Kidney (tissue), 14 donors: Measurements from ENCODE around the gene ROPN1B. TPM values are rescaled to one million over a fixed set of nuclear protein-coding genes. Genes with fewer than 3 reads are reported as not detected.

Source experiments
- DNase-seq, 5 donors: peaks; one replicate each; pipeline ENCODE4 v3.0.0-alpha.2; 2013 to 2020
- FAIRE-seq: peaks from 2 replicates; lab custom pipeline; 2012; peaks lifted over from hg19 to GRCh38; lab: Jason Lieb, UNC
- H3K27ac ChIP-seq, 2 donors: one replicate each; pipeline ENCODE4 v1.7.0; 2013; ENCODE audit warnings: low read depth in 2 of 2, low read length in 2 of 2, inconsistent platforms in 1 of 2
- H3K27me3 ChIP-seq: one replicate; pipeline ENCODE4 v1.7.1; 2013; ENCODE audit warnings: low read length, inconsistent platforms; ENCODE audit not compliant: control insufficient read depth, insufficient read depth
- H3K36me3 ChIP-seq, 3 donors: one replicate each; pipeline versions ENCODE4 v1.7.0 to v1.7.1; 2013; ENCODE audit warnings: low read length in 3 of 3, control low read depth in 1 of 3, inconsistent platforms in 1 of 3; ENCODE audit not compliant: insufficient read depth in 3 of 3, control insufficient read depth in 2 of 3
- H3K4me1 ChIP-seq, 3 donors: one replicate each; pipeline versions ENCODE4 v1.7.0 to v1.7.1; 2013; ENCODE audit warnings: low read length in 3 of 3, inconsistent platforms in 1 of 3, low read depth in 1 of 3; ENCODE audit not compliant: control insufficient read depth in 2 of 3, insufficient read depth in 2 of 3
- H3K4me3 ChIP-seq, 3 donors: one replicate each; pipeline versions ENCODE4 v1.7.0 to v1.8.1; 2013; ENCODE audit warnings: low read length in 3 of 3, control low read depth in 1 of 3, inconsistent platforms in 1 of 3
- H3K9ac ChIP-seq, 3 donors: one replicate each; pipeline versions ENCODE4 v1.7.0 to v1.7.1; 2013; ENCODE audit warnings: low read length in 3 of 3, control low read depth in 1 of 3, inconsistent platforms in 1 of 3
- H3K9me3 ChIP-seq, 3 donors: one replicate each; pipeline versions ENCODE4 v1.7.0 to v1.7.1; 2013; ENCODE audit warnings: low read length in 3 of 3, control low read depth in 1 of 3, inconsistent platforms in 1 of 3; ENCODE audit not compliant: control insufficient read depth in 2 of 3, insufficient read depth in 1 of 3
- CTCF ChIP-seq: IDR thresholded peaks from 3 replicates; pipeline ENCODE4 v1.5.1; 2012; ENCODE audit warnings: mild to moderate bottlenecking, moderate library complexity, borderline replicate concordance; ENCODE audit not compliant: insufficient read depth; ENCODE audit errors: extremely low read depth
- intact Hi-C: fragments of 100-400 bp; cut with DNase I; formaldehyde crosslinking; loops from one replicate; pipeline ENCODE4 v1.11.1; 2022
- polyA plus RNA-seq: library from polyadenylated mRNA; stranded (reverse); fragments of 350-450 nt; fragmentation: Illumina TruSeq; extraction: RNeasy Lipid Tissue Mini Kit (QIAGEN cat#74804); gene quantifications from one replicate; pipeline ENCODE4 v1.2.3, GENCODE V29; 2014; ENCODE audit warnings: low read depth, low replicate concordance; ENCODE audit not compliant: insufficient read depth
- total RNA-seq: library from RNA; stranded (reverse); fragmentation: NEBNext Ultra II Directional; extraction: Animal tissue kit (Norgen Biotek cat#: 25700); gene quantifications from one replicate; pipeline ENCODE4 v1.2.1, GENCODE V29; 2021
- donor health status: control.
- donor health status: control.
- donor health status: control.
- donor health status: control.
- donor health status: control.
- donor health status: DM: yes; HTN: yes; CAD: no.
- donor health status: Normal renal cell carcinoma (clear cell type).

The ROPN1B gene
- total and polyA plus RNA-seq, 2 donors from 2014 or later, result not detected

- H3K4me1 ChIP-seq, result no peaks in the 10 kb centered on the region
- intact Hi-C loops, result no loop called here
- no peak overlapping the region for H3K27ac ChIP-seq
- H3K27me3 ChIP-seq, result no peaks in the 10 kb centered on the region
- no peak for FAIRE-seq
- no peak for DNase-seq
- H3K9me3 ChIP-seq, result no peaks in the 10 kb centered on the region
- H3K9ac ChIP-seq, result no peak overlapping the region
- TF ChIP-seq CTCF, result no peak
- peaks cover 6 to 8% (median 6%) of the 10 kb centered on the region in 3 donors for H3K36me3 ChIP-seq
- H3K4me3 ChIP-seq, result no peak overlapping the region
These were observed 34.6 kb downstream of the ROPN1B start for GRCh38 chr3:126003447-126004190.

- H3K27ac ChIP-seq, result no peak overlapping the region
- no peak overlapping the region for H3K4me3 ChIP-seq
- intact Hi-C loops, result no loop called here
- H3K9me3 ChIP-seq, result no peaks in the 10 kb centered on the region
- TF ChIP-seq CTCF, result no peak
- peaks cover 6 to 8% (median 6%) of the 10 kb centered on the region in 3 donors for H3K36me3 ChIP-seq
- H3K27me3 ChIP-seq, result no peaks in the 10 kb centered on the region
- DNase-seq, result no peak
- H3K4me1 ChIP-seq, result no peaks in the 10 kb centered on the region
- H3K9ac ChIP-seq, result no peak overlapping the region
- FAIRE-seq, result no peak
These were observed 35.2 kb downstream of the ROPN1B start for GRCh38 chr3:126004217-126004616.

GRCh38 chr3:126004692-126005091 lies 35.7 kb downstream of the ROPN1B start:
- no peak for TF ChIP-seq CTCF
- Histone ChIP-seq H3K9me3 (no peaks in the 10 kb centered on the region), H3K4me1 (no peaks in the 10 kb centered on the region), H3K27me3 (no peaks in the 10 kb centered on the region), H3K9ac (no peak overlapping the region), H3K4me3 (no peak overlapping the region), H3K27ac (no peak overlapping the region), H3K36me3 (peaks cover 6 to 8% (median 6%) of the 10 kb centered on the region in 3 donors)
- FAIRE-seq, result no peak
- intact Hi-C loops, result no loop called here
- no peak for DNase-seq

- no peak for FAIRE-seq
- peaks cover 6 to 8% (median 6%) of the 10 kb centered on the region in 3 donors for H3K36me3 ChIP-seq
These were observed 37.0 kb downstream of the ROPN1B start for GRCh38 chr3:126005951-126006350.

More at GRCh38 chr3:126005951-126006350, 37.0 kb downstream of the ROPN1B start:
- Histone ChIP-seq H3K9ac (no peak overlapping the region), H3K27ac (no peak overlapping the region), H3K27me3 (no peaks in the 10 kb centered on the region), H3K4me3 (no peak overlapping the region), H3K4me1 (no peaks in the 10 kb centered on the region), H3K9me3 (no peaks in the 10 kb centered on the region)
- no peak for DNase-seq
- intact Hi-C loops, result no loop called here
- no peak for TF ChIP-seq CTCF
